Fibroblast of villous mesenchyme (primary cell): ENCODE results near the gene KARS1. TPM values are rescaled to one million over a fixed set of nuclear protein-coding genes. Genes with fewer than 3 reads are reported as not detected.

Experiments used
- DNase-seq: peaks from one replicate; pipeline ENCODE4 v3.0.0-alpha.2; 2010; ENCODE audit warnings: low read depth
- H3K4me3 ChIP-seq: 2 replicates; pipeline ENCODE4 v1.5.1; 2011; ENCODE audit warnings: low read depth, mild to moderate bottlenecking, low read length
- CTCF ChIP-seq: IDR thresholded peaks from 2 replicates; pipeline ENCODE4 v1.5.1; 2012; ENCODE audit warnings: low read depth, mild to moderate bottlenecking, low read length; ENCODE audit not compliant: insufficient read depth
- total RNA-seq: library from RNA; depleted of rRNA; stranded (reverse); fragments of >200 nt; gene quantifications from 2 replicates; pipeline ENCODE4 v1.2.3, GENCODE V29; 2012

Gene KARS1
- total RNA-seq, 1 donor: 157 TPM

GRCh38 chr16:75578212-75578611 is 69.3 kb downstream of the KARS1 start:
- DNase-seq: no peak
- no peak overlapping the region for H3K4me3 ChIP-seq
- no peak for TF ChIP-seq CTCF

Other genes with a start within 250 kb of the KARS1 start
- gene CFDP1, start 214.2 kb downstream of the KARS1 start, total RNA-seq: 38.0 and 39.7 TPM in 2 replicates
- 10.6 and 19.0 TPM in 2 replicates for gene TMEM170A, start 183.0 kb downstream of the KARS1 start, total RNA-seq
- under 0.01 TPM in 2 replicates for gene CHST6, start 152.2 kb downstream of the KARS1 start, total RNA-seq
- under 0.01 TPM in 1 of 2 replicates, not detected in the other for gene CHST5, start 111.6 kb downstream of the KARS1 start, total RNA-seq
- gene TMEM231, start 91.4 kb downstream of the KARS1 start, total RNA-seq: 12.1 and 13.5 TPM in 2 replicates
- gene GABARAPL2, start 81.3 kb downstream of the KARS1 start, total RNA-seq: 25.4 and 36.3 TPM in 2 replicates
- 69.9 and 83.8 TPM in 2 replicates for gene ADAT1, start 24.4 kb downstream of the KARS1 start, total RNA-seq
- 28.3 and 43.6 TPM in 2 replicates for gene TERF2IP, start 108 bp upstream of the KARS1 start, total RNA-seq
- gene CPHXL2, start 29.3 kb upstream of the KARS1 start, total RNA-seq: not detected in 2 replicates
- gene DUXB, start 53.8 kb upstream of the KARS1 start, total RNA-seq: not detected in 2 replicates
- gene CPHXL, start 78.8 kb upstream of the KARS1 start, total RNA-seq: not detected in 2 replicates